Measurements from ENCODE around the gene COPS7A. TPM values are rescaled to one million over a fixed set of nuclear protein-coding genes. Genes with fewer than 3 reads are reported as not detected.

Gene COPS7A
- polyA plus RNA-seq, 3 donors: 70.1 to 77.1 (median 72.3) TPM

DNA sequence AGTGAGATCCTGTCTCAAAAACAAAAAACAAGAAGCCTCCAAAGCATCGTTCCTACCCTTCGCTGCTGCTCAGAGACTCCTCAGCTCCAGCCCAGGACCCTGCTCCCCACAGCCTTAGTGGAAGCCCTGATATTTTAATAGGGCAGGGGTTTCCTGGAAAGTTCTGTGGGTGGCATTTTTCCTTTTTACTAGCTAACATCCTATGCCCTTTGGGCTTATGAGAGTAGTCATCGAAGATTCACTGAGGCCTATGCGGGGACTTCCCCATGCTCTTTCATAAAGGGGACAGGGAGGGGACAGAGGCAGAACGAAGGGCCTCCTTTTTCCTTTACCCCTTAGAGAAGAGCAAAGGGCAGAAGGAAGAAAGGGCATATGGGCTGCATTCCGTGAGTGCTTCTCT is 56.7 kb downstream of the COPS7A start:
- DNase-seq: no peak
- Histone ChIP-seq H3K4me3 (replicated peaks in 1 of 3; ENCODE audit: low read depth in 2 of 3, low read length in 3 of 3) (no peak overlapping the region), H3K9me3 (replicated peaks in 1 of 2; ENCODE audit: control insufficient read depth in 1 of 2, insufficient read depth in 1 of 2, low read length in 2 of 2) (no peaks in the 10 kb centered on the region), H3K36me3 (replicated peaks in 1 of 2; ENCODE audit: control insufficient read depth in 1 of 2, insufficient read depth in 2 of 2, low read length in 2 of 2) (no peaks in the 10 kb centered on the region), H2AFZ (ENCODE audit: insufficient read depth, low read depth, low read length, poor library complexity, severe bottlenecking) (no peak overlapping the region), H4K20me1 (ENCODE audit: insufficient read depth, low read length) (no peaks in the 10 kb centered on the region), H3K79me2 (ENCODE audit: insufficient read depth, low read length) (no peaks in the 10 kb centered on the region), H3K4me1 (ENCODE audit: control insufficient read depth in 1 of 2, insufficient read depth in 2 of 2, low read length in 2 of 2) (peaks cover 35 to 51% of the 10 kb centered on the region in 2 donors), H3K27ac (ENCODE audit: low read depth in 1 of 2, low read length in 2 of 2) (no peak overlapping the region), H3K9ac (ENCODE audit: insufficient read depth, low read length, poor library complexity, severe bottlenecking) (no peak overlapping the region), H3K27me3 (ENCODE audit: control insufficient read depth in 2 of 2, insufficient read depth in 2 of 2, low read length in 2 of 2) (peaks cover 0 to 27% of the 10 kb centered on the region in 2 donors), H3K4me2 (replicated peaks; ENCODE audit: extremely low read depth, low read length, poor library complexity, severe bottlenecking) (no peak overlapping the region)
- TF ChIP-seq, protein P1, sequence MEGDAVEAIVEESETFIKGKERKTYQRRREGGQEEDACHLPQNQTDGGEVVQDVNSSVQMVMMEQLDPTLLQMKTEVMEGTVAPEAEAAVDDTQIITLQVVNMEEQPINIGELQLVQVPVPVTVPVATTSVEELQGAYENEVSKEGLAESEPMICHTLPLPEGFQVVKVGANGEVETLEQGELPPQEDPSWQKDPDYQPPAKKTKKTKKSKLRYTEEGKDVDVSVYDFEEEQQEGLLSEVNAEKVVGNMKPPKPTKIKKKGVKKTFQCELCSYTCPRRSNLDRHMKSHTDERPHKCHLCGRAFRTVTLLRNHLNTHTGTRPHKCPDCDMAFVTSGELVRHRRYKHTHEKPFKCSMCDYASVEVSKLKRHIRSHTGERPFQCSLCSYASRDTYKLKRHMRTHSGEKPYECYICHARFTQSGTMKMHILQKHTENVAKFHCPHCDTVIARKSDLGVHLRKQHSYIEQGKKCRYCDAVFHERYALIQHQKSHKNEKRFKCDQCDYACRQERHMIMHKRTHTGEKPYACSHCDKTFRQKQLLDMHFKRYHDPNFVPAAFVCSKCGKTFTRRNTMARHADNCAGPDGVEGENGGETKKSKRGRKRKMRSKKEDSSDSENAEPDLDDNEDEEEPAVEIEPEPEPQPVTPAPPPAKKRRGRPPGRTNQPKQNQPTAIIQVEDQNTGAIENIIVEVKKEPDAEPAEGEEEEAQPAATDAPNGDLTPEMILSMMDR (IDR thresholded peaks at IDR 0.05): no peak
- Mint-ChIP-seq H3K4me3 (no peak overlapping the region), H3K27ac (peak overlapping the region in 1 of 7 donors; percentile 24), H3K9me3 (no peaks in the 10 kb centered on the region), H3K36me3 (peaks cover 0 to 2% of the 10 kb centered on the region in 2 donors), H3K27me3 (ENCODE audit: low read depth in 3 of 3) (peaks cover 27 to 32% (median 30%) of the 10 kb centered on the region in 3 donors), H3K4me1 (peaks cover 38% of the 10 kb centered on the region)
- no CpG with 5 or more reads among the region's 6 CpGs for WGBS (ENCODE audit: insufficient coverage)
- intact Hi-C loops (cut with micrococcal nuclease): no loop called here

Small RNA genes within 50 kb of the gene (small RNA-seq; reads per million reads assigned to genes)
- not detected for gene RNU6-781P (ENCODE audit: insufficient read length, low read depth)

Other genes with a start within 250 kb of the COPS7A start
- gene MRPL51, start 230.8 kb upstream of the COPS7A start, polyA plus RNA-seq: 100 to 1,000 TPM in 2 of 3 donors, 10 to 100 TPM in 1; 22.0 to 238 (median 189) TPM
- gene NCAPD2, start 229.9 kb upstream of the COPS7A start, polyA plus RNA-seq: 10 to 100 TPM in 1 of 3 donors, 1 to 10 TPM in 2; 6.2 to 15.0 (median 8.3) TPM
- 1,000 to 10,000 TPM; 2,879 to 3,427 (median 3,223) TPM for gene GAPDH, start 189.5 kb upstream of the COPS7A start, polyA plus RNA-seq
- gene IFFO1, start 168.0 kb upstream of the COPS7A start, polyA plus RNA-seq: 100 to 1,000 TPM in 1 of 3 donors, 10 to 100 TPM in 2; 10.7 to 178 (median 11.1) TPM
- 10 to 100 TPM in 1 of 3 donors, 1 to 10 TPM in 2; 3.9 to 54.5 (median 5.7) TPM for gene NOP2, start 155.8 kb upstream of the COPS7A start, polyA plus RNA-seq
- gene CHD4, start 116.7 kb upstream of the COPS7A start, polyA plus RNA-seq: 10 to 100 TPM in 2 of 3 donors, 1 to 10 TPM in 1; 9.9 to 74.2 (median 16.2) TPM
- gene LPAR5, start 88.1 kb upstream of the COPS7A start, polyA plus RNA-seq: under 1 TPM; 0.11 to 0.18 (median 0.14) TPM
- 10 to 100 TPM; 10.2 to 28.3 (median 10.3) TPM for gene ACRBP, start 76.6 kb upstream of the COPS7A start, polyA plus RNA-seq
- gene ING4, start 60.9 kb upstream of the COPS7A start, polyA plus RNA-seq: 10 to 100 TPM; 62.2 to 67.1 (median 64.0) TPM
- 10 to 100 TPM in 2 of 3 donors, 1 to 10 TPM in 1; 9.6 to 87.0 (median 10.9) TPM for gene ZNF384, start 34.7 kb upstream of the COPS7A start, polyA plus RNA-seq
- not detected for gene PIANP, start 23.2 kb upstream of the COPS7A start, polyA plus RNA-seq
- 100 to 1,000 TPM; 113 to 211 (median 140) TPM for gene MLF2, start 29.1 kb downstream of the COPS7A start, polyA plus RNA-seq
- 1 to 10 TPM; 2.4 to 9.7 (median 2.6) TPM for gene PTMS, start 42.3 kb downstream of the COPS7A start, polyA plus RNA-seq
- under 1 TPM in 1 of 3 donors, not detected in 2; 0.04 TPM for gene LAG3, start 48.5 kb downstream of the COPS7A start, polyA plus RNA-seq
- gene CD4, start 65.5 kb downstream of the COPS7A start, polyA plus RNA-seq: 100 to 1,000 TPM; 261 to 371 (median 269) TPM
- 10 to 100 TPM; 15.1 to 81.7 (median 16.0) TPM for gene GPR162, start 97.8 kb downstream of the COPS7A start, polyA plus RNA-seq
- gene P3H3, start 104.4 kb downstream of the COPS7A start, polyA plus RNA-seq: under 1 TPM in 1 of 3 donors, not detected in 2; 0.56 TPM
- under 1 TPM in 1 of 3 donors, not detected in 2; 0.31 TPM for gene GNB3, start 116.9 kb downstream of the COPS7A start, polyA plus RNA-seq
- gene CDCA3, start 127.2 kb downstream of the COPS7A start, polyA plus RNA-seq: under 1 TPM; 0.57 to 0.61 (median 0.59) TPM
- 10 to 100 TPM; 28.0 to 32.4 (median 29.9) TPM for gene USP5, start 128.1 kb downstream of the COPS7A start, polyA plus RNA-seq
- 100 to 1,000 TPM; 446 to 839 (median 764) TPM for gene TPI1, start 143.5 kb downstream of the COPS7A start, polyA plus RNA-seq
- gene SPSB2, start 149.3 kb downstream of the COPS7A start, polyA plus RNA-seq: 1 to 10 TPM; 4.7 to 6.9 (median 6.6) TPM
- gene LRRC23, start 180.8 kb downstream of the COPS7A start, polyA plus RNA-seq: 1 to 10 TPM; 4.9 to 6.8 (median 5.1) TPM
- gene ENO2, start 190.5 kb downstream of the COPS7A start, polyA plus RNA-seq: under 1 TPM; 0.09 to 0.43 (median 0.19) TPM
- gene ATN1, start 203.9 kb downstream of the COPS7A start, polyA plus RNA-seq: 10 to 100 TPM in 1 of 3 donors, under 1 TPM in 1, not detected in 1; 0.40 to 10.6 TPM
- gene RNU7-1, start 219.8 kb downstream of the COPS7A start, polyA plus RNA-seq: not detected
- gene C12orf57, start 220.0 kb downstream of the COPS7A start, polyA plus RNA-seq: 10 to 100 TPM; 19.1 to 59.2 (median 24.2) TPM
- 100 to 1,000 TPM; 449 to 764 (median 562) TPM for gene PTPN6, start 227.3 kb downstream of the COPS7A start, polyA plus RNA-seq
- 100 to 1,000 TPM in 1 of 3 donors, 10 to 100 TPM in 2; 90.6 to 158 (median 91.9) TPM for gene PHB2, start 246.6 kb downstream of the COPS7A start, polyA plus RNA-seq
- 10 to 100 TPM in 2 of 3 donors, 1 to 10 TPM in 1; 9.8 to 35.3 (median 33.1) TPM for gene EMG1, start 246.9 kb downstream of the COPS7A start, polyA plus RNA-seq

Measured in CD14-positive monocyte (primary cell).